A673 (cell line): ENCODE results near the gene SDC1. TPM values are rescaled to one million over a fixed set of nuclear protein-coding genes. Genes with fewer than 3 reads are reported as not detected.

Experiments used
- BruUV-seq: library from RNA; stranded (reverse); fragments of 400-500 nt; replicated peaks from 2 replicates; lab custom pipeline; 2021; lab: Mats Ljungman, UMichigan
- CTCF ChIA-PET: fragments of 300-600 bp; sonication (Branson Sonifier 250); formaldehyde crosslinking; loops from one replicate; lab custom pipeline; 2022; ENCODE audit warnings: antibody characterized with exemption; lab: Charles Lee
- POLR2A ChIA-PET: fragments of 300-600 bp; sonication (Branson Sonifier 250); formaldehyde crosslinking; loops from one replicate; lab custom pipeline; 2022; ENCODE audit warnings: antibody characterized with exemption; ENCODE audit not compliant: low non-redundant PET; lab: Charles Lee
- DNase-seq: peaks from one replicate; pipeline ENCODE4 v3.0.0-alpha.2; 2015; ENCODE audit warnings: low spot score
- H3K27ac ChIP-seq: fragments of 200-600 bp; sonication (generic); 2 replicates; pipeline ENCODE4 v1.5.1; 2016; ENCODE audit warnings: mixed run types, low read depth, mild to moderate bottlenecking, mixed read lengths, antibody characterized with exemption, low read length; ENCODE audit not compliant: poor library complexity, severe bottlenecking
- H3K27me3 ChIP-seq: fragments of 200-600 bp; sonication (generic); replicated peaks from 2 replicates; pipeline ENCODE4 v1.6.1; 2017; ENCODE audit warnings: mixed run types, low read depth, mild to moderate bottlenecking, mixed read lengths, antibody characterized with exemption, low read length; ENCODE audit not compliant: insufficient read depth, poor library complexity
- H3K36me3 ChIP-seq: fragments of 200-600 bp; sonication (generic); 2 replicates; pipeline ENCODE4 v1.6.1; 2016; ENCODE audit warnings: mixed run types, mild to moderate bottlenecking, mixed read lengths, antibody characterized with exemption, low read length; ENCODE audit not compliant: insufficient read depth, poor library complexity, severe bottlenecking
- H3K4me1 ChIP-seq: fragments of 200-600 bp; sonication (generic); 2 replicates; pipeline ENCODE4 v1.6.1; 2017; ENCODE audit warnings: mixed run types, mild to moderate bottlenecking, mixed read lengths, antibody characterized with exemption, low read length; ENCODE audit not compliant: insufficient read depth, poor library complexity, severe bottlenecking
- H3K4me3 ChIP-seq: fragments of 200-600 bp; sonication (generic); 2 replicates; pipeline ENCODE4 v1.5.1; 2016; ENCODE audit warnings: low read depth, mixed run types, mild to moderate bottlenecking, mixed read lengths, low read length; ENCODE audit not compliant: poor library complexity, severe bottlenecking
- H3K9me3 ChIP-seq: fragments of 200-600 bp; sonication (generic); 2 replicates; pipeline ENCODE4 v1.6.1; 2016; ENCODE audit warnings: mixed run types, low read depth, mild to moderate bottlenecking, mixed read lengths, antibody characterized with exemption, low read length; ENCODE audit not compliant: poor library complexity, severe bottlenecking
- EZH2 ChIP-seq: fragments of 200-600 bp; sonication (generic); IDR thresholded peaks from 2 replicates; pipeline ENCODE4 v1.6.1; 2017; ENCODE audit warnings: borderline replicate concordance, low read depth, mild to moderate bottlenecking, mixed read lengths, antibody characterized with exemption, low read length; ENCODE audit not compliant: poor library complexity, severe bottlenecking
- intact Hi-C: fragments of 100-400 bp; cut with micrococcal nuclease; formaldehyde crosslinking; loops from one replicate; pipeline ENCODE4 v1.10.0; 2022; ENCODE audit not compliant: unreplicated experiment
- total RNA-seq: library from RNA; stranded (reverse); gene quantifications from 2 replicates; pipeline ENCODE4 v1.2.3, GENCODE V29; 2021
- TF ChIP-seq, protein P1 (sequence below): fragments of 300-800, 200-600 bp; sonication (generic); conservative IDR thresholded peaks from 2 replicates; pipeline ENCODE4 v1.5.1; 2017; ENCODE audit warnings: low read depth, mild to moderate bottlenecking, antibody characterized with exemption, low read length, moderate library complexity, mixed read lengths

The SDC1 gene
- total RNA-seq, 1 experiment from 2014 or later, result 1.4 TPM

DNA sequence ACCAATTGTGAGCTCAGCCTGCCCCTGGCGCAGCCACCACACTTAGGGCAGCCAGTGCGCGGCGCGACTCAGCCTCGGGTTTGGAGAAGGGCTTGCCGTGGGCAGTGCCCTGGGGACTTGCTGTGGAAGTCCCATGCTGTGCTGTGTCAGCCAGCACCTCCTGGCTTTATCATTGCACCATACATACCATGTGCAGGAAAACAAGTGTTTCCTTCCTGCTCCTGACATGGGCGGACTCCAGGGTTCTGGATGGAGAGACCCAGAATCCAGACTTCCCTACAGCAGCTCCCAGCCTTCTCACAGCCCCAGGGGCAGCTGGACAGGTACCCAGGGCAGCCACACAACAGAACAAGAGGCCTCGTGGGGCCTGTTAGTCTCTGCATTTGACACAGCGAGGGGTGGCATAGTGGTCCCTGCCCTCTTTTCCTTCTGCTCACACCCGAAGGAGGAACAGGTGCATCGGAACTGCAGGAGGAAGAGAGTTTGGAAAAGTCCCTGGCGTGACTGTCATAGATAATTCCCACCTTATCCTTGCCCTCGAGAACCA is 54.2 kb downstream of the SDC1 start:
- no peak for DNase-seq
- CTCF ChIA-PET, result no interaction called here
- H3K4me3 ChIP-seq, result no peak overlapping the region
- H3K27me3 ChIP-seq, result no peaks in the 10 kb centered on the region
- H3K9me3 ChIP-seq, result no peaks in the 10 kb centered on the region
- no peaks in the 10 kb centered on the region for H3K4me1 ChIP-seq
- POLR2A ChIA-PET, result no interaction called here
- BruUV-seq, result no TSS peak
- no peaks in the 10 kb centered on the region for H3K36me3 ChIP-seq
- H3K27ac ChIP-seq, result no peak overlapping the region
- TF ChIP-seq, protein P1, sequence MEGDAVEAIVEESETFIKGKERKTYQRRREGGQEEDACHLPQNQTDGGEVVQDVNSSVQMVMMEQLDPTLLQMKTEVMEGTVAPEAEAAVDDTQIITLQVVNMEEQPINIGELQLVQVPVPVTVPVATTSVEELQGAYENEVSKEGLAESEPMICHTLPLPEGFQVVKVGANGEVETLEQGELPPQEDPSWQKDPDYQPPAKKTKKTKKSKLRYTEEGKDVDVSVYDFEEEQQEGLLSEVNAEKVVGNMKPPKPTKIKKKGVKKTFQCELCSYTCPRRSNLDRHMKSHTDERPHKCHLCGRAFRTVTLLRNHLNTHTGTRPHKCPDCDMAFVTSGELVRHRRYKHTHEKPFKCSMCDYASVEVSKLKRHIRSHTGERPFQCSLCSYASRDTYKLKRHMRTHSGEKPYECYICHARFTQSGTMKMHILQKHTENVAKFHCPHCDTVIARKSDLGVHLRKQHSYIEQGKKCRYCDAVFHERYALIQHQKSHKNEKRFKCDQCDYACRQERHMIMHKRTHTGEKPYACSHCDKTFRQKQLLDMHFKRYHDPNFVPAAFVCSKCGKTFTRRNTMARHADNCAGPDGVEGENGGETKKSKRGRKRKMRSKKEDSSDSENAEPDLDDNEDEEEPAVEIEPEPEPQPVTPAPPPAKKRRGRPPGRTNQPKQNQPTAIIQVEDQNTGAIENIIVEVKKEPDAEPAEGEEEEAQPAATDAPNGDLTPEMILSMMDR, result no peak
- TF ChIP-seq EZH2, result no peak
- intact Hi-C loops, result no loop called here

DNA sequence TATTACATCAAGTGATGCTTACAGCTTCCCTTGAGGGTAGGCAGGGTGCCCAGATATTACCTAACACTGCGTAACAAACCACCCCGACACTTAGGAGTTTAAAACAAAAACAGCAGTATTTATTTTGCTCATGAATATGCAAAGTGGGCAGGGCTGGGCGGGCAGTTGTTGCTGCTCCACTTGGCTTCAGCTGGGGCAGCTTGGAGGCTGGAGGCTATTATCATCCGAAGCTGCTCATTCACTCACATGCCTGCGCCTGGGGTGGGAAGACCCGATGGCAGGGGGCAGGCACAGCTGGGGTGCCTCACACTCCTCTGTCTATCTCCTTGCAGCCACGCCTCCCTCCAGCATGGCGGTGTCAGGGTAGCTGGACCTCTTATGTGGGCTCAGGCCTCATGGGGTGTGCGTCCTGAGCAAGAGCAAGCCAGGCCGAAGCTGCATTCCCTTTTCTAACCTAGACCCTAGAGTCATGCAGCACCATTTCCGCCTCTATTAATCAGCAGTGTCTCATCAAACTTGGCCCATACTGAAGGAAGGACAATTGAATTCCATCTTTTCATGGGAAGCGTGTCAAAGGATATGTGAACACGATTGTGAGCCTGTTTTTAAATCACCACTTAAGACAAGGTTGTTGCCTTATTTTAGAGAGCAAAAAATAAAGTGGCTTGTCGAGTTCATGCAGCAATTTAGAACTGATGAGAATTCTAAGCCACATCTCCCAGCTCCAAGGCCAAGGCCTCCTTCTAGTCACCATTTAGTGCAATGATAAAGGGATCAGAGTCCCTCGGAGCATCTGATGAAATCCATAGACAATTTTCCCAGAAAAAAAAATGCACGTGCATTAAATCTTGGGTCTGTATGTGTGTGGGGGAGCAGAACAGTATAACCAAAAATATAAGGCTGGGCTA is 54.9 kb downstream of the SDC1 start:
- POLR2A ChIA-PET, result no interaction called here

More for the DNA sequence above, 54.9 kb downstream of the SDC1 start:
- DNase-seq, result no peak
- no peaks in the 10 kb centered on the region for H3K9me3 ChIP-seq
- no peaks in the 10 kb centered on the region for H3K36me3 ChIP-seq
- intact Hi-C loops, result no loop called here
- no peak overlapping the region for H3K4me3 ChIP-seq
- CTCF ChIA-PET, result no interaction called here
- BruUV-seq, result no TSS peak
- H3K27ac ChIP-seq, result no peak overlapping the region
- TF ChIP-seq EZH2, result no peak
- TF ChIP-seq, protein P1, result no peak
- H3K27me3 ChIP-seq, result no peaks in the 10 kb centered on the region
- no peaks in the 10 kb centered on the region for H3K4me1 ChIP-seq
